Thyroid gland (tissue), 4 donors: Measurements from ENCODE around the gene NEURL1.

ENCODE experiments used
- CTCF ChIP-seq, 6 experiments: fragments of 200-600 bp in 3 of 6; fragments of 450-650 bp in 3 of 6; sonication (generic) in 3 of 6; IDR thresholded peaks; one replicate each; pipeline ENCODE4 v1.5.1; 2016 to 2019; ENCODE audit warnings: antibody characterized with exemption in 6 of 6, mild to moderate bottlenecking in 2 of 6, inconsistent platforms in 1 of 6, moderate library complexity in 1 of 6
- POLR2A ChIP-seq, 2 donors: fragments of 450-650 bp; IDR thresholded peaks; one replicate each; pipeline ENCODE4 v1.6.1; 2017; ENCODE audit warnings: antibody characterized with exemption in 2 of 2, mild to moderate bottlenecking in 2 of 2, moderate library complexity in 1 of 2

GRCh38 chr10:103557455-103557854 is 64.0 kb downstream of the NEURL1 start:
- TF ChIP-seq CTCF (IDR thresholded peaks at IDR 0.05), result no peak
- no peak for TF ChIP-seq POLR2A (IDR thresholded peaks at IDR 0.05)
